PFSK-1 (cell line): ENCODE data around the gene VWF.

ENCODE experiments used
- POLR2AphosphoS5 ChIP-seq: IDR thresholded peaks from 2 replicates; pipeline ENCODE4 v1.6.1; 2012; ENCODE audit warnings: low read depth, mild to moderate bottlenecking, control low read depth, low read length, moderate library complexity
- REST ChIP-seq, 2 experiments: IDR thresholded peaks; 2 replicates each; pipeline versions ENCODE4 v1.6.1 to v1.8.0; 2011 to 2012; ENCODE audit warnings: low read depth in 2 of 2, low read length in 2 of 2, control low read depth in 1 of 2, inconsistent platforms in 1 of 2, mild to moderate bottlenecking in 1 of 2, moderate library complexity in 1 of 2; ENCODE audit not compliant: insufficient read depth in 1 of 2
- TAF1 ChIP-seq: IDR thresholded peaks from 2 replicates; pipeline ENCODE4 v1.6.1; 2012; ENCODE audit warnings: low read length, control low read depth, borderline replicate concordance; ENCODE audit not compliant: insufficient read depth

GRCh38 chr12:5956987-5957386 lies 167.5 kb downstream of the VWF start:
- TF ChIP-seq REST (IDR thresholded peaks at IDR 0.05; ENCODE audit: insufficient read depth in 1 of 2, low read depth in 2 of 2, low read length in 2 of 2) (no peak), POLR2AphosphoS5 (no peak), TAF1 (no peak)
